GM12875 (cell line): ENCODE measurements around the gene TOP2B.

Experiments used
- H3K4me3 ChIP-seq: one replicate; pipeline ENCODE4 v1.5.1; 2011; ENCODE audit warnings: low read depth, low read length, control low read depth
- CTCF ChIP-seq: IDR thresholded peaks from 2 replicates; pipeline ENCODE4 v1.5.1; 2011; ENCODE audit warnings: low read depth, mild to moderate bottlenecking, control low read depth, inconsistent platforms, low read length, moderate library complexity, borderline replicate concordance; ENCODE audit not compliant: insufficient read depth

Gene TOP2B

GRCh38 chr3:25572336-25572735 lies 92.4 kb downstream of the TOP2B start:
- TF ChIP-seq CTCF, result no peak
- no peak overlapping the region for H3K4me3 ChIP-seq

- TF ChIP-seq CTCF, result no peak
- H3K4me3 ChIP-seq, result no peak overlapping the region
These were observed 93.4 kb downstream of the TOP2B start for GRCh38 chr3:25571285-25571684.

- no peak for TF ChIP-seq CTCF
These were observed 96.1 kb downstream of the TOP2B start for GRCh38 chr3:25568525-25569078.

GRCh38 chr3:25567806-25568524 lies 96.7 kb downstream of the TOP2B start:
- TF ChIP-seq CTCF, result no peak
- H3K4me3 ChIP-seq, result no peak overlapping the region

More at GRCh38 chr3:25568525-25569078, 96.1 kb downstream of the TOP2B start:
- H3K4me3 ChIP-seq, result no peak overlapping the region

GRCh38 chr3:25567388-25567787 lies 97.3 kb downstream of the TOP2B start:
- H3K4me3 ChIP-seq, result no peak overlapping the region
- TF ChIP-seq CTCF, result no peak

GRCh38 chr3:25566358-25566920 lies 98.3 kb downstream of the TOP2B start:
- no peak overlapping the region for H3K4me3 ChIP-seq
- TF ChIP-seq CTCF, result no peak

GRCh38 chr3:25565807-25566206 lies 98.9 kb downstream of the TOP2B start:
- H3K4me3 ChIP-seq, result no peak overlapping the region
- no peak for TF ChIP-seq CTCF
